OCI-M2 (cell line): ENCODE measurements around the gene BTF3.

Experiments used
- DNase-seq: peaks from one replicate; lab custom pipeline; 2025; ENCODE audit not compliant: unreplicated experiment; lab: John Stamatoyannopoulos, UW

Gene BTF3

DNA sequence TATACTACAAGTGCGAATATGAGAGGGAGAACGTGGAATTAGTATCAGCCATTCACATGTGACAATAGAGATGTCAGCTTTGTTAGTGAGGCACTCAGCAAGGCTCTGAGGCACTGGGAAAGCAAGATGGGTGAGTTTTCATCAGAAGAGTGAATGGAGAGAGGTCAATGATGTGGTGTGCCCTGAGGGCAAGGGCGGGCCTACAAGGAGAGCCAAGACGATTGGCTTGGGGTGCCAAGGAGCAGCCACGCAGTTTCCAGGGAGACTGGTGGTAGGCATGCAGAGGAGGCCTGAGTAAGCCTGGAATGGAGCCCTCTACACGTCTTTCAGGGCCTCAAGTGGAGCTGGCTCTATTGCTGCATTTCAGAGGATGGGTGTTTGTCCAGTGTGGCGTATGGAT lies 24.7 kb downstream of the BTF3 start:
- DNase-seq = no peak

DNA sequence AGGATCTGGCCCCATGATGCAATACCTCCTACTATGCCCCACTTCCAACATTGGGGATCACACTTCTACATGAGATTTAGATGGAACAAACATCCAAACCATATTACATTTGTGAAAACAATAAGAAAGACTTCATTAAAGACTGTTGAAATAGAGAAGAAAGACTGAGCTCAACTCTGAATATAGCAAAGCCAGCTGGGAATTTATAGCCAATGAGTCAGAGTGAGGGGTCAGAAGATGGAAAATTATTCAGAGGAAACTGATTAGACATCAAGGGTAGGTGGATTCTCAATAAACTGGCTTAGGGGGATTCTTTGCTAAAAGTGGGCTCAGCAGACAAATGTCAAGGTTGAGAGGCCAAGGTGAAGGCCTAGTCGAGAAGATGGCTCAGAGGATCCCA lies 25.6 kb downstream of the BTF3 start:
- DNase-seq = no peak

DNA sequence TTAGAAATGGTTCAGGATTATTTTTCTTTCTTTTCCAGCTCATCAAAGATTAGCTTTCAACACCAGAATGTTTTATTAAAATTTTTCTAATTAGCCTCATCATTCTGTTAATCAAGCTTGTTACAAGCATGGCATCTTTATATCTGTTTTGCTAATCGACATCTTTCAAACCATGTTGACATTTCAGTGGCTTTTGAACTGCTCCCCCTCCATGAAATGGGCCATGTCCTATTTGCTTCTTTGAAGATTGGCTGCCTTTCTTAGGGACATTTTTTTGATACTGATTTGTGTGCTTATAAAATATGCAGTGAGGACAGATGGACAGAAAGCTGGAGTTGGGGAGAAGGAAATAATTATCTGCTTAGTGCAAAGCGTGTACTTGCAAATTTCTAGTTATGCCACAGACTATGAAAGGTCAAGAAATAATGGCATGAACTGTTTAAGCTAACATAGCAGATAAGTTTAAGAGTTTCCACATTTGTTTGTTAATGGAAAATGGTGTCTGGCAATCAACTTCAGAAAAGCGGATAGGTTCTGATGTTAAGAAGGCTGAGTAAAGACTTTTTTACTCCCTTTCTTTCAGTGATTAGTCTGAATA lies 27.5 kb downstream of the BTF3 start:
- DNase-seq = no peak

DNA sequence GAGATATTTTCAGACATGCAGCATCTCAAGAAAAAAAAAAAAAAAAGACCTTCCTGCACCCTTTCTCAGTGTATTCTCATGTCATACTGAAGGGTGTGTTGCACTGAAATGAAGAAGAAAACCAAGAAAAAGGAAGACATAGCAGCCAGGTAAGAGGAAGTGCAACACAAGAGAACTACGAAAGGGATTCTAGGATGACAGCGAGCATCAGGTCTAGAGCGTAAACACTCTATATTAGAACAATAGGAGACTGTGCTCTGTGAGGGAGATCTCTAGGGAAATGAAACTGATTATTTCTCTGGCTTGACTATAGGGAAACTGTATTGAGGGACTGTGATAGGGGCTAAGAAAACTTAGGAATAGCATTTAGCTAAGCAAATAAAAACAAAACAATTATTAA lies 30.0 kb downstream of the BTF3 start:
- no peak for DNase-seq

DNA sequence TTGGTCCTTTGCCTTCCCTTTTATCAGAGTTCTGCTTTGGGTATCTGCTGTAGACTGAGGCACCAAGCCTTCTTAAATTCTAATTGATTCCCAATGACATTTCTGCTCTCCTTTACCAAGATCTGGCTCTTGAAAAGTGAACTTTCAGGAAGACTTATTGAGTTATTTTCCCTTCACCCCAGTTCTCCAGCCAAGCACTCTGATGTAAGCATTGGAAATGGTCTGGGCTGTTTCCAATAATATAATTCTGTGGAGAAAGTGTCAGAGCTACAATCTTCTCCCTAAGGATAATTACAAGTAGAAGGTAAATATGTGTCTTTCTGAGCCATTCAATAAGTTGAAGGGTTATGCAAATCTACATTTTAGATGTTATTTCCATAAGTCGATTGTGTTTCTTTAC lies 30.8 kb downstream of the BTF3 start:
- DNase-seq = no peak

DNA sequence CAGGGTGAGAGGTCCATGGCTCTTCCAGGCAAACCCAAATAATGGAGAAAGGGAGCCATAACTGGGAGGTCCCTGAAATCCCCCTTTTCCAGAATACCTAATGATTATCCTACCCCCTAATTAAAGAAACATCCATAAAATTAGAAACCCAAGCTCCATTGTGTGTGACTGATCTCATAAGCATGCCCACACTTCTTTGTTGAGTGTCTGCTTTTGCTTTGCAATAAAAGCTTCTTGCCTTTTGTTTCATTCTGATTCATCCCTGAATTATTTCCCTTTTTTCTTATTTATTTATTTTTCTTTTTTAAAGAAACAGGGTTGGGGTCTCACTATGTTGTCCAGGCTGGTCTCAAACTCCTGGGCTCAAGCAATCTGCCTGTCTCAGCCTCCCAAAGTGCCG lies 33.1 kb downstream of the BTF3 start:
- no peak for DNase-seq

DNA sequence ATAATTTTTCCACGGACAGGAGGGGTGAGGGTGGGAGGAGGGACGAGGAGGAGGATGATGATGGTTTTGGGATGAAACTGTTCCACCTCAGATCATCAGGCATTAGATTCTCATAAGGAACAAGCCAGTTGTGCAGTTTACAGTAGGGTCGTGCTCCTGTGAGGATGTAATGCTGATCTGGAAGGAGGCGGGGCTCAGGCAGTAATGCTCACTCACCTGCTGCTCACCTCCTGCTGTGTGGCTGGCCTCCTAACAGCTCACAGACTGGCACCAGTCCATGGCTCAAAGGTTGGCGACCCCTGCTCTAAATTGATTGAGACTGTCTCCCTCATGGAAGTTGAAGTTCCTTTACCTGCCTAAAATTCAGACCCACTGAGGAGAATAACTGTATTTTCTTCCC lies 34.0 kb downstream of the BTF3 start:
- DNase-seq = no peak

DNA sequence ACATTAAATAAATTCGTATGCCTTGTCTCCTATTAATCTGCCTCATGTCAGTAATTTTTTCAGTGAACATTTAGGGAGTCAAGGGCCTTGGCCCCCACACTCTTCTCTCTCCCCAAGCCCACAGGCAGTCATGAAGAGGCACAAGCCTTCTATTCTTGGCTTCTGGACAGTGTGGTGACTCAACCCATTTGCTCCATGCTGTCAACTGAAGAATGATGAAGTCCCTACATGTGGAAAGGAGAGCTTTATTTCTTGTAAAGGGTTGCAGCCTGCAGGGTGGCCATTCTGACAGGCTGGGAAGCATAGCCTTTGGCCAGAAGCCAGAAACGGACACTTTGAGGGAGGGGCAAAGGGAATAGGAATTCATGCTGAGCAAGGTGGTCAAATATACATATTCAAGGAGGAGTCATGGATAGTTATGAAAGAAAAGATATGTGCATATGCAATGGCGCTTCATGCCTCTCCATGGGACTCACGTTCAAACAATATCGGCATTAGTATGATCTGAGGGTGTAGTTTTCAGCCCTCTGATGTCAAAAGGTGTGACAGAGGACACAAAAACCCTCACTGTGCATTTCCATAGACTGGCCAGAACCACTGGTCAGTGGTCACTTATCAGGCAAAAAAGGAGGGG lies 35.9 kb downstream of the BTF3 start:
- DNase-seq = no peak

DNA sequence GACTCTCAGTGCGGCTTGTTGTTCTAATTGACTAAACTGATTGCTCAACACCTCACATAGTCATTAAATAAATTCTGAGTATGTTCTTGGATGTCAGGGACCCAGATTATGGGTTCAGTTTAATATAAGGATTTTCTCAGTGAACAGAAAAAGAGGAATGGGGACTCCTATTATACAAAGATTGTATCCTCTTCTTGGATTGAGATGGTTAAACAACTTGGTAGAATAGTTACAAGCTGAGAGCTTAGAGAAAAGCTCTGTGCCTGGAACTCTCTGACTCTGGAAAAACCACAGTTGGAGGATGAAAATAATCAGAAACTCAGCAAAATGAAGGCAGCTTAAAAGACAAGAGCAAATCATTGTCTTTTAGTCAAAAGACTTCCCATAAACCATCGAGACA lies 36.7 kb downstream of the BTF3 start:
- DNase-seq = no peak

DNA sequence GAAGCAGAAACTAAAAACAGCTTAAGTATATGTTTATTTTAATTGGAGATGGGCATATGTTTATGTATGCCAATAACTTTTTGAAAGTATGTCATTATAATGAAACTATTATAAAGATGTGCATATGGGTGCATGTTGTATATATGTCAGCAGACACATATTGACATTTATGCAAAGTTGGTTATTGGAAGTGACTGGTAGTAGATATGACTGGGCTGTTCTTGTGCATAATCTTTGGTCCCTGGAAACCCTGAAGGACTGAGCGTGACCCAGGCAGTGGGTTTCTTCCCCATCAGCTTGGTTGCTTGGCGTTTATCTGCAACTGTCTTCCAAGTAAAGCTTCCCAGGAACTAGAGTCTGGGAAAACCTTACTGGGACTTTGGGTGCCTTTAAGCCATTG lies 41.5 kb downstream of the BTF3 start:
- DNase-seq = no peak

DNA sequence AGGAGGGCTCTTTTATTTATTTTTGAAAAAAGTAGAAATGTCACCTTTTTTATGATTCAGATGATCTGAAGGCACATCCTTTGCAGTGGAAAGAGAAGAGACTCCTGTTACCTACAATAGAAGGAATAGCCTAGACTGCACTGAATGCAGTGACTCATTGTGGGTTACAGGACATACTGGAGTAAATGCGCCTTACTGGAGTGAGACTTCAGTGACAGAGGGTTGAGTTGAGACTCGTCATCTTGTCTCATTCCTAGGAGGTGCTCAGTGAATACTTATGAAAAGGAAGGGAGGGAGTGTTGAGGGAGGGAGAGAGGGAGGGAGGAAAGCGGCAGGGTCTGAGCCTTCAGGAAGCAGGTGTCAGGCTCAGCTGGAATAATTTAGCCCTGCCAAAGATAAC lies 42.0 kb downstream of the BTF3 start:
- DNase-seq = no peak

DNA sequence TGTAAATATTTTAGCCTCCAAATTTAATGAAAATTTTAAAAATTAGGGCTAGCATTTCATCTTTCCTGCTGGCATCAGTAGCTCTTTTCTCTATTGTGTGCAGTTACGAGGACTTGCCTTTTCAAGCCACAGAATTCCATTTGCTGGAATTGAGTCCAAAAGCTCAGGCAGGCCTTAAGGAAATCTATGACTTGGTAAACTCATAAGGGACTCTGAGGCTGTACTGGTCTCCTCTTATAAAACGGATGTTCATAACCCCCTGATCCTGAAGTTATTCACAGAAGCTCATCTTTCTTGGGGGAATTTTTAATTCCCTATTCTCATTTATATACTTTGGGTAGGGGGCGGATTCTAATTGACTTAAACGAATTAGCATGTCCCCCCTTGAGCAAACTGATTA lies 43.8 kb downstream of the BTF3 start:
- DNase-seq = no peak

DNA sequence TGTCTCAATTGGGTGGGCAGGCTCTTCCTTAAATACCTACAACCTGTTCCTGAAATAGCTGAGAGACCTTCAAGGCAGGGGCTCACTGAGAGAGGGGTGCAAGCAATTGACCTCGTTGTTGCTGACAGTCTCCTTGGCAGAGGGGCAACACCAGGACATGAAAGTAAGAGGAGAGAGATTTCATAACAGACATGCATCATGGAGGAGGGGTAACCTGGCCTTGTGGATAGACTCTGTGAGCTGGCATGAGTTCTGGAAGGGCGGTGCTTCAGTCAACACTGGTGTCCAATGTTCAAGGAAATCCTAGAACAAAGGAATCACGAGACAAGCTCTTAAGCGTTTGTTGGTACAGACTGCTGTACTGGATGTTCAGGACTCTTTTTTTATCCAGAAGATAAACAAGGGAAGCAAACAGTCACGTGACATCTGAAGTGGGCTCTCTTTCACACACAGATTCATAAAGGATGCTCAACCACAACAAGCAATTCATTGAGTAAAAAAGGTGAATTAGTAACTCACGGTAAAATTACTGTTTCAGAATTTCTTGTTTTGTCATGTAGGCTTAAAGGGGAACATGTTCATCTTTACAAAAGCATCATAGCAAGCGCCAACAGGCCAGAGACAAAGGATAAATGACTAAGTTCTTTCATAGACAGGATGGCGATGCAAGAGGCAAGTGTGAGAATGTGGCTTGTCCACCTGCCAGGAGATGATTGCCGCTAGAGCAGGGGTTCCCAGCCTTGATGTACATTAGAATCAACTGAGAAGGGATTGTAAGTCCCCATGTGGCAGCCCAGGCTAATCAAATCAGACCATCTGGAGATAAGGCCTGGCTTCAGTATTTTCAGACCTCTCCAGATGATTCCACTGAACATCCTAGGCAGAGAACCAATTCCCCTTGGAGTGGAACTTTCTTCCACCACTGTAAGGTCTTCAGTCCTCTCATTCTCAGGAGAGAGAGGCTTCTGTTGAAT lies 46.5 kb downstream of the BTF3 start:
- DNase-seq = no peak

DNA sequence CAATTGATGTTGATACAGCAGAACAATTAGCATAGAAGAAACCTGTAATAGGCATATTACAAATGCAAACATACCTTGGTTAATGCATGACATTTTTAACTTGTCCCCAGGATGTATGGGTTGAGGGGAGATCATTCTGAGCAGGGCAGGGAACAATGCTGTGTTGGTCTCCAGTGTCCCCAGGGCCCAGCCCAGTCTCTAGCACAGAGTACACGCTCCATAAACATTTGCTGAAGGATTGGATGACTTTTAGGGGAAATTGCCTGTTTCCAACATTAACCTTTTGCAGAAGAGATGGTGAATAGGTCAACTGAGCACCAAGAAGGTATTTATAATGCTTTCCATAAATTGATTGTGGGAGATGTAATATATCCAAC lies 47.1 kb downstream of the BTF3 start:
- DNase-seq = no peak

DNA sequence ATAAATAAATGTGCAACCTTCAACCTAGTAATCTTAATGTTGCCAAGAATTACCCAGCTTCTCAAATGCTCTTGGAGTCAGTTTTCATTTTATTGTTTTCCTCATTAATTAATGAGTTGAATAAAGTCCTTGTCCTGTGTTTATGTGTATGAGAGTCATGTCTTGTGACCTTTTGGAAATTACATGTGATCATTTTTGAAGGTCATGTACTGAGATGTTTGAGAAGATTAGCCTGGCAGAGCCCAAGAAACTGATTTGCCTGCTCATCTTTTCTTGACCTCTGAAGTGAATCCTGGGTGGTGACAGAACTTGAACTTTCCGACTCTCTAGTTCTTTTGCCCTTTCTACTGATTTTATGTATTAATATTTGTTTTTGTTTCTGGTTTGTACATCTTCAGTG lies 51.8 kb downstream of the BTF3 start:
- no peak for DNase-seq

DNA sequence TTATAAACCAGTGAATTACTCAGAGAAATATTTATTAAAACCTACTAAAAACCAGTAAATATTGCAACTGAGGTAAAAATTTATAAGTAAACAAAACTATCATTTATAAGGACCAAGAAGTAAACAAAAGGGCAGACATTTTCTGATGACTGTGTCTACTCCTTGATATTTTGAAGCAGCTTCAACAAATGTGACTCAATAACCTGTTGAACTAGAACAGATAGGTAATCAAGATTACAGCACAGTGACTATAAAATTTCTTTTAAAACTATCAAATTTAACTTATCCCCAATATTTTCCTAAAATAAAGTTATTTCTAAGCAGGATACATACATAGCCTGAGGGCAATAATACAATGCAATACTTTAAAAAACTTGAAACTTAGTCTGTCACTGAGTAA lies 54.4 kb downstream of the BTF3 start:
- DNase-seq = no peak
